ENCODE results near the gene PTPMT1.

Gene PTPMT1

DNA sequence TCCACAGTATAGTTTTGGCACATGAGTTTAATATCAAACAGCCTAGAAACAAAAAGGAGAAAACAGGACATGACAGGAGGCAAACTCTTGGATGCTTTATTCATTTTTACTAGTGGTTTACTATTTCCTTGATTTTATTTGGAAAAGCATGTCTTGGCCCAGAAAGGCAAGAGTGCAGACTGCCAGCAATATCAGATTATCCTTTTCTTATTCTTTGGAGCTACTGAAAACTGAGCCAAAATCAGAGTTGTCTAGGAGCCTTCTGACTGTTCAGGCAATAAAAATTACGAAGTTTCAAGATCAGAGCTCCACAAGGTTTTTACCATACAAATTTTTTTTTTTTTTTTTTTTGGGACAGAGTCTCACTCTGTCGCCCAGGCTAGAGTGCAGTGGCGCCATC is 28.5 kb upstream of the PTPMT1 start:
- Histone ChIP-seq H3K4me2 (ENCODE audit: low read length) (no peak overlapping the region), H3F3A (ENCODE audit: control insufficient read depth, insufficient read depth) (peaks cover 4% of the 10 kb centered on the region), H4K20me1 (ENCODE audit: control insufficient read depth, insufficient read depth, low read depth, low read length) (peaks cover 24% of the 10 kb centered on the region), H3K27ac (ENCODE audit: low read depth, low read length) (no peak overlapping the region), H3K9me3 (ENCODE audit: control insufficient read depth, insufficient read depth, low read length) (no peaks in the 10 kb centered on the region), H3K79me2 (ENCODE audit: control insufficient read depth, low read length) (peaks cover 100% of the 10 kb centered on the region), H3K4me3 (ENCODE audit: low read length) (no peak overlapping the region), H3K36me3 (ENCODE audit: control insufficient read depth, low read length) (peaks cover 37% of the 10 kb centered on the region), H3K9me2 (replicated peaks; ENCODE audit: control insufficient read depth, low read length) (no peaks in the 10 kb centered on the region), H3K27me3 (ENCODE audit: control insufficient read depth, low read length) (no peaks in the 10 kb centered on the region), H3K4me1 (ENCODE audit: control insufficient read depth, low read length) (peaks cover 47% of the 10 kb centered on the region)
- TF ChIP-seq EZH2phosphoT487 (IDR thresholded peaks at IDR 0.05; ENCODE audit: borderline replicate concordance, low read length) = no peak
- TF ChIP-seq, protein P1, sequence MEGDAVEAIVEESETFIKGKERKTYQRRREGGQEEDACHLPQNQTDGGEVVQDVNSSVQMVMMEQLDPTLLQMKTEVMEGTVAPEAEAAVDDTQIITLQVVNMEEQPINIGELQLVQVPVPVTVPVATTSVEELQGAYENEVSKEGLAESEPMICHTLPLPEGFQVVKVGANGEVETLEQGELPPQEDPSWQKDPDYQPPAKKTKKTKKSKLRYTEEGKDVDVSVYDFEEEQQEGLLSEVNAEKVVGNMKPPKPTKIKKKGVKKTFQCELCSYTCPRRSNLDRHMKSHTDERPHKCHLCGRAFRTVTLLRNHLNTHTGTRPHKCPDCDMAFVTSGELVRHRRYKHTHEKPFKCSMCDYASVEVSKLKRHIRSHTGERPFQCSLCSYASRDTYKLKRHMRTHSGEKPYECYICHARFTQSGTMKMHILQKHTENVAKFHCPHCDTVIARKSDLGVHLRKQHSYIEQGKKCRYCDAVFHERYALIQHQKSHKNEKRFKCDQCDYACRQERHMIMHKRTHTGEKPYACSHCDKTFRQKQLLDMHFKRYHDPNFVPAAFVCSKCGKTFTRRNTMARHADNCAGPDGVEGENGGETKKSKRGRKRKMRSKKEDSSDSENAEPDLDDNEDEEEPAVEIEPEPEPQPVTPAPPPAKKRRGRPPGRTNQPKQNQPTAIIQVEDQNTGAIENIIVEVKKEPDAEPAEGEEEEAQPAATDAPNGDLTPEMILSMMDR (IDR thresholded peaks at IDR 0.05; ENCODE audit: low read depth, low read length, poor library complexity, severe bottlenecking) = no peak

DNA sequence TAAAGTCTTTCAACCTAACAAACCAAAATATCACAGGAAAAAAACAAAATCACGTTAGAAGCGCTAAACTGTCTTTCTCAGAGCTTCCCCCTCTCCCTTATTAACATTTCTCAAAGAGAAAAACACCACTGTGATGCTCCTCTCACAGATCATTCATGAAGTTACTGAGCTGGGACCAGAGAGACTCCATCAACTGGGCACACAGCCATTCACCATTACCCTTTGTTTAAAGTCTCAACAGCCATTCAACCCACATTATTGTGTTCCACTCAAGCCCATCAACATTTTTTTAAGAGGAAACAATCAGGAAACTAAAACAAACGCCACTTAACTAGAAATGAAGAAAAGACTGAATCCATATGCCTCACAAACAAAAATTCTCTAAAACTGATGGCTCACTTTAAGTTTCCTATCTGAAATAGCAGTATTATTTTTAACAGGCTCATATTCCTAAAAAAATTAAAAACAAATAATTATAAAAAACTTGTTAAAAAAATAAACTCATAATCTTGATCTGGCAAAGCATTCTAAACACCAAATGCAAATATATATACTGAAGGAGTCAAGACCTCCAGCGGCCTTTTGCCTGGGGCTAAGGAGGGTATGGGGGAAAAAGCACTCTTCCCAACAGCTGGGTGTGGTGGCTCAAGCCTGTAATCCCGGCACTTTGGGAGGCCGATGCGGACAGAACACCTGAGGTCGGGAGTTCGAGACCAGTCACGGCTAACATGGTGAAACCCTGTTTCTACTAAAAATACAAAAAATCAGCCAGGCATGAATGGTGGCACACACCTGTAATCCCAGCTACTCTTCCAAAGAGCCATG is 26.4 kb upstream of the PTPMT1 start:
- no peaks in the 10 kb centered on the region for H3K27me3 ChIP-seq (ENCODE audit: control insufficient read depth, low read length)
- peaks cover 36% of the 10 kb centered on the region for H3K36me3 ChIP-seq (ENCODE audit: control insufficient read depth, low read length)
- H3K4me3 ChIP-seq (ENCODE audit: low read length) = no peak overlapping the region
- peaks cover 59% of the 10 kb centered on the region for H3K4me1 ChIP-seq (ENCODE audit: control insufficient read depth, low read length)
- TF ChIP-seq, protein P1 (IDR thresholded peaks at IDR 0.05; ENCODE audit: low read depth, low read length, poor library complexity, severe bottlenecking) = no peak
- no peak for TF ChIP-seq EZH2phosphoT487 (IDR thresholded peaks at IDR 0.05; ENCODE audit: borderline replicate concordance, low read length)
- no peaks in the 10 kb centered on the region for H3K9me3 ChIP-seq (ENCODE audit: control insufficient read depth, insufficient read depth, low read length)
- no peak overlapping the region for H3K27ac ChIP-seq (ENCODE audit: low read depth, low read length)
- peaks cover 24% of the 10 kb centered on the region; the same call in 1 of the 2 replicates for H4K20me1 ChIP-seq (ENCODE audit: control insufficient read depth, insufficient read depth, low read depth, low read length)
- no peak overlapping the region for H3K4me2 ChIP-seq (ENCODE audit: low read length)
- H3F3A ChIP-seq (ENCODE audit: control insufficient read depth, insufficient read depth) = no peaks in the 10 kb centered on the region; the same call in 1 of the 2 replicates
- H3K79me2 ChIP-seq (ENCODE audit: control insufficient read depth, low read length) = peaks cover 100% of the 10 kb centered on the region
- no peaks in the 10 kb centered on the region for H3K9me2 ChIP-seq (replicated peaks; ENCODE audit: control insufficient read depth, low read length)

DNA sequence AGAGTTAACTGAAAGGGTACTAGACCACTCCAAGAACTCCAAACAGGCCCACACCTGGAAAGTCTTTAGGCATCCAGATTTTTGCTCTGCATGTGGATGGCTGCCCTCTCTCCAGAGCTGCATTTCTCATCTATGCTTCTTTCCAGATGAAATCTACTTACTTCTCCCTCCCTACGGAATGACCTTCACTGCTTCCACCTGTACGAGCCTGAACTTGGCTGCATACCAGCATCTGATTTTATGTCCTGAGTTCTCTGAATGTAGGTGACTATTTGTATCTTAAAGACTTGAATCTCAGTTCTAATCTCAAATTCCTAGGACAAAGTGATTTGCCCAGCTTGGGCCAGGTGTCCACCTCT is 25.7 kb upstream of the PTPMT1 start:
- Histone ChIP-seq H3K9me2 (replicated peaks; ENCODE audit: control insufficient read depth, low read length) (no peaks in the 10 kb centered on the region), H3K79me2 (ENCODE audit: control insufficient read depth, low read length) (peaks cover 100% of the 10 kb centered on the region), H3K27me3 (ENCODE audit: control insufficient read depth, low read length) (no peaks in the 10 kb centered on the region), H4K20me1 (ENCODE audit: control insufficient read depth, insufficient read depth, low read depth, low read length) (peaks cover 30% of the 10 kb centered on the region), H3K27ac (ENCODE audit: low read depth, low read length) (no peak overlapping the region), H3K4me2 (ENCODE audit: low read length) (no peak overlapping the region), H3K9me3 (ENCODE audit: control insufficient read depth, insufficient read depth, low read length) (no peaks in the 10 kb centered on the region), H3K4me1 (ENCODE audit: control insufficient read depth, low read length) (peaks cover 57% of the 10 kb centered on the region), H3K4me3 (ENCODE audit: low read length) (no peak overlapping the region), H3F3A (ENCODE audit: control insufficient read depth, insufficient read depth) (no peaks in the 10 kb centered on the region; the same call in 1 of the 2 replicates), H3K36me3 (ENCODE audit: control insufficient read depth, low read length) (peaks cover 40% of the 10 kb centered on the region)
- TF ChIP-seq, protein P1 (IDR thresholded peaks at IDR 0.05; ENCODE audit: low read depth, low read length, poor library complexity, severe bottlenecking) = no peak
- TF ChIP-seq EZH2phosphoT487 (IDR thresholded peaks at IDR 0.05; ENCODE audit: borderline replicate concordance, low read length) = no peak

Measured in DOHH2 (cell line).